Ascending aorta (tissue), 2 donors: ENCODE measurements around the gene PAPLN. TPM values are rescaled to one million over a fixed set of nuclear protein-coding genes. Genes with fewer than 3 reads are reported as not detected.

Experiments
- DNase-seq, 2 donors: peaks; one replicate each; pipeline ENCODE4 v3.0.0-alpha.2; 2019; ENCODE audit warnings: low spot score in 2 of 2
- H3K27ac ChIP-seq, 2 donors: fragments of 200-600 bp; sonication (generic); one replicate each; pipeline ENCODE4 v1.5.1; 2016 to 2017; ENCODE audit warnings: mild to moderate bottlenecking in 1 of 2
- H3K27me3 ChIP-seq: fragments of 200-600 bp; sonication (generic); one replicate; pipeline ENCODE4 v1.5.1; 2017
- H3K36me3 ChIP-seq, 2 donors: fragments of 200-600 bp; sonication (generic); one replicate each; pipeline ENCODE4 v1.5.1; 2016
- H3K4me1 ChIP-seq, 2 donors: fragments of 200-600 bp; sonication (generic); one replicate each; pipeline ENCODE4 v1.5.1; 2016 to 2017; ENCODE audit warnings: mild to moderate bottlenecking in 1 of 2
- H3K4me3 ChIP-seq, 2 donors: fragments of 200-600 bp; sonication (generic); one replicate each; pipeline ENCODE4 v1.5.1; 2016 to 2017; ENCODE audit warnings: mild to moderate bottlenecking in 1 of 2
- H3K9me3 ChIP-seq, 2 donors: fragments of 200-600 bp; sonication (generic); one replicate each; pipeline ENCODE4 v1.5.1; 2016
- intact Hi-C: fragments of 100-400 bp; cut with DNase I; formaldehyde crosslinking; loops from one replicate; pipeline ENCODE4 v1.15.1; 2023
- total RNA-seq: library from RNA; depleted of rRNA; stranded (reverse); fragments of >200 nt; gene quantifications from one replicate; pipeline ENCODE4 v1.1.0, GENCODE V29; 2016
- TF ChIP-seq, protein P1 (sequence below), 3 experiments: fragments of 200-600 bp in 2 of 3; fragments of 450-650 bp in 1 of 3; sonication (generic) in 2 of 3; IDR thresholded peaks; one replicate each; pipeline ENCODE4 v1.5.1; 2016 to 2019; ENCODE audit warnings: antibody characterized with exemption in 3 of 3, mild to moderate bottlenecking in 1 of 3, moderate library complexity in 1 of 3

Gene PAPLN
- total RNA-seq, 1 donor from 2014 or later, result 4.9 TPM

DNA sequence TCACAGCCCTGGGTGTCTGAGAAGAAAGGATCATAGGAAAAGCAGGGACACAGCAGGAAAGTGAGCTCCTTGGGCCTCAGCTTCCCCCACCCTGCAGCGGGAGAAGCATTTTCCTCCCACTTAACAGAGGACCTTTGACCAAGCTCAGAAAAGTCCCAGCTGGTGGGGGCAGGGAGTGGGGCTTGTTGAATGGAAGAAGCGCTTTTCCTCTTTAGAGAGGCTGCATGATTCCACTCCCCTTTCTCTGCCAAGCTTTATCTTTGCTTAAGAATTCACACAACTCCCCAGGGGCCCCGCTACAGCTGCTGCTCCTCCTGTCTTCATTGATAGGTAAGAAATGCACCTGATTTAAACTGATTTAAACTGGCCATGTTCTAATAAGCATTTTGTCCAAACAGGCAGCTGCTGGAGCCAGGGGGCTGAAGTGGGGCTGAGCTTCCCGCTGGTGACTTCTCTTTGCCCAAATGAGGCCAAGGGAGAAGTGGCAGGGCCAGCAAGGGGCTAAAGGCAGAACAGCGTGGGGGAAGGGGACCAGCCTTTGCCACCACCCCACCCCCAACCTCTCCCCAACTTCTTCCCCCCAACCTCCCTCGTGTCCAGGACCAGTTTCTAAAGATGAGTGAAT lies 1.7 kb upstream of the PAPLN start:
- Histone ChIP-seq H3K4me3 (no peak overlapping the region), H3K27me3 (peaks cover 20% of the 10 kb centered on the region), H3K36me3 (no peaks in the 10 kb centered on the region), H3K4me1 (peaks cover 27 to 29% of the 10 kb centered on the region in 2 donors), H3K27ac (no peak overlapping the region), H3K9me3 (no peaks in the 10 kb centered on the region)
- TF ChIP-seq, protein P1, sequence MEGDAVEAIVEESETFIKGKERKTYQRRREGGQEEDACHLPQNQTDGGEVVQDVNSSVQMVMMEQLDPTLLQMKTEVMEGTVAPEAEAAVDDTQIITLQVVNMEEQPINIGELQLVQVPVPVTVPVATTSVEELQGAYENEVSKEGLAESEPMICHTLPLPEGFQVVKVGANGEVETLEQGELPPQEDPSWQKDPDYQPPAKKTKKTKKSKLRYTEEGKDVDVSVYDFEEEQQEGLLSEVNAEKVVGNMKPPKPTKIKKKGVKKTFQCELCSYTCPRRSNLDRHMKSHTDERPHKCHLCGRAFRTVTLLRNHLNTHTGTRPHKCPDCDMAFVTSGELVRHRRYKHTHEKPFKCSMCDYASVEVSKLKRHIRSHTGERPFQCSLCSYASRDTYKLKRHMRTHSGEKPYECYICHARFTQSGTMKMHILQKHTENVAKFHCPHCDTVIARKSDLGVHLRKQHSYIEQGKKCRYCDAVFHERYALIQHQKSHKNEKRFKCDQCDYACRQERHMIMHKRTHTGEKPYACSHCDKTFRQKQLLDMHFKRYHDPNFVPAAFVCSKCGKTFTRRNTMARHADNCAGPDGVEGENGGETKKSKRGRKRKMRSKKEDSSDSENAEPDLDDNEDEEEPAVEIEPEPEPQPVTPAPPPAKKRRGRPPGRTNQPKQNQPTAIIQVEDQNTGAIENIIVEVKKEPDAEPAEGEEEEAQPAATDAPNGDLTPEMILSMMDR (IDR thresholded peaks at IDR 0.05), result no peak
- DNase-seq, result no peak
- intact Hi-C loops, result no loop called here

DNA sequence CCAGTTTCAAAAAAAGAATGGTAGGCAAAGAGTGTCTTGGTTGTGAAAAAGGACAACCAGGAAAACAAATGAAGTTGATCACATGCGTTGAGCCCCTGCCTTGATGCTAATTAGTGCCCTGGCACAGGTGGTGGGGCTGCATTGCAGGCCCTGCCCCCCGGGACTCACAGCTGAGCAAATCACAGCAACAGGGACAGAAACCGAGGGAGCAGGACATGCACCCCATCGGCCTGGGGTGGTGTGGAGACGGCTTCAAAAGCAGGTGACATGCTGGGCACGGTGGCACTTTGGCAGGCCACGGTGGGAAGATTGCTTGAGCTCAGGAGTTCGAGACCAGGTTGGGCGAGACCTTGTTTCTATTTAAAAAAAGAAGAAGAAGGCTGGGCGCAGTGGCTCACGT lies 1.1 kb upstream of the PAPLN start:
- no peak for DNase-seq
- no peaks in the 10 kb centered on the region for H3K36me3 ChIP-seq
- TF ChIP-seq, protein P1 (IDR thresholded peaks at IDR 0.05), result no peak
- H3K4me3 ChIP-seq, result no peak overlapping the region
- H3K27ac ChIP-seq, result no peak overlapping the region
- H3K9me3 ChIP-seq, result no peaks in the 10 kb centered on the region
- intact Hi-C loops, result no loop called here
- H3K4me1 ChIP-seq, result peaks cover 27 to 29% of the 10 kb centered on the region in 2 donors
- H3K27me3 ChIP-seq, result peaks cover 20% of the 10 kb centered on the region

DNA sequence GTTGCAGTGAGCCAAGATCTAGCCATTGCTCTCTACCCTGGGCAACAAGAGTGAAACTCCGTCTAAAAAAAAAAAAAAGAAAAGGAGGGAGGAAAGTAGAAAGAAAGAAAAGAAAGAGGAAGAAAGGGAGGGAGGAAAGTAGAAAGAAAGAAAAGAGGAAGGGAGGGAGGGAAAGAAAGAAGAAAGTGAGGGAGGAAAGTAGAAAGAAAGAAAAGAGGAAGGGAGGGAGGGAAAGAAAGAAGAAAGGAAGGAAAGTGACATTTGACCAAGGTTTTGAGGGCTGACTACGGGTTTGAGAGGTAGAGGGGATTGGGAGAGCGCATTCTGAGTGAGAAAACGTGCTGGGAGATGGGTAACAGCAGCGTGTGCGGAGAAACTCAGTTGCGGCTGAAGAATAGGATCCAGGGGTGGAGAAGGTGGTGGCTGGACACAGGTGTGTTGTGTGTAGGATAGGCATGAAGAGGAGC lies 521 bp upstream of the PAPLN start:
- no peak for DNase-seq
- peak overlapping the region in 1 of 2 donors; percentile 64 for H3K4me3 ChIP-seq
- no peaks in the 10 kb centered on the region for H3K36me3 ChIP-seq
- intact Hi-C loops, result no loop called here
- TF ChIP-seq, protein P1 (IDR thresholded peaks at IDR 0.05), result no peak
- peaks cover 27 to 29% of the 10 kb centered on the region in 2 donors for H3K4me1 ChIP-seq
- peaks cover 20% of the 10 kb centered on the region for H3K27me3 ChIP-seq
- H3K27ac ChIP-seq, result no peak overlapping the region
- no peaks in the 10 kb centered on the region for H3K9me3 ChIP-seq

DNA sequence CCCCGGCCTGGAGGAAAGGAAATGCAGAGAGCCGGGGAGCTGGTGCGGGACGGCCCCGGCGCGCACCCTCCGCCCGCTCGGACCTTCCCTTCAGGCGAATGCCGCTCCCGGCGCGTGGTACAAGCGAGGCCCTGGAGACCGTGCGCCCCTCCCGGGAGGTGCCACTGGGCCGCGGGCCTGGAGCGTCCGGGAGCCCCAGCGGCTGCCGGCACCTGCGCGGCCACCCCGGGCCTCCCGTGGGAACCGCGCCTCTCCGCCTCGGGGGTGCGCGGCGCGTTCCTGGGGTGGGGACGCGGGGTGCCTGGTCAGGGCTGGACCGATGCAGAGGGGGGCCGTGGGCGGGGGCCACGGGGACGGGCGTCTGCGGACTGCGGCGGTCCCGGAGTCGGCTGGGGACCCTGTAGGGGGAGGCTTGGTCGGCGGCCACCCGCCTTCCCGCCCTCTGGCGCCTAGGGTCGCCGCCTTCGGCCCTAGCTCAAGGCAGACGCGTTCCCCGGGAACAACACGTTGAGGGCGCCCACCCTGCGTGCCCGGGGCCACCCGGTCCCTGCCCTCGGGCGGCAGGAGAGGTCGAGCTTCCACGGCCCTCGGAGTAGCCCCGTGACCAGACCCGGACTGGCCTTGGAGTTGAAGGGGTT lies 599 bp downstream of the PAPLN start:
- no peaks in the 10 kb centered on the region for H3K9me3 ChIP-seq
- no peak overlapping the region for H3K27ac ChIP-seq
- intact Hi-C loops, result no loop called here
- H3K4me1 ChIP-seq, result peaks cover 27 to 29% of the 10 kb centered on the region in 2 donors
- no peak for DNase-seq
- no peaks in the 10 kb centered on the region for H3K36me3 ChIP-seq
- TF ChIP-seq, protein P1 (IDR thresholded peaks at IDR 0.05), result no peak
- peak overlapping the region; percentile 53 to 64 for H3K4me3 ChIP-seq
- H3K27me3 ChIP-seq, result peaks cover 20% of the 10 kb centered on the region

DNA sequence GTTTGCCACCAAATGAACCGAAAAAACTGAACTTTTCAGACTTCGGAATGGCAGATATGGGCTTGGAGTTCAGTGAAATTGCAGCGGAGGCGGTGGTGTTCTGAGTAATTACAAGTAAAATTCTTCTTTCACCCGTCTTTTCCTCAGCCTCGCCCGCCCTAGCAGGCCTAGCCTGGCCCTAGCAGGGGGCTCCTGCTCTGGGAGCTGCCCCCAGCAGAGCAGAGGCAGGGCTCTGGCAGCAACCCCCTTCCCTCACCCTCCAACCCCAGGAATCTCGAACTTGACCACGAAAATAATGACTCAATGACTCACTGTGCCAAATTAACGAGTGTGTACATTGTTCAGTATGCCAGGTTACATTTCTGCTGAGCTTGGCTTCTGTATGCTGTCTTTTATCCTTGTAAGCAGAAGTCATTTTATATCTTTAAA lies 1.1 kb downstream of the PAPLN start:
- TF ChIP-seq, protein P1 (IDR thresholded peaks at IDR 0.05), result no peak
- intact Hi-C loops, result no loop called here
- H3K36me3 ChIP-seq, result no peaks in the 10 kb centered on the region
- DNase-seq, result no peak
- no peak overlapping the region for H3K27ac ChIP-seq
- peaks cover 27 to 29% of the 10 kb centered on the region in 2 donors for H3K4me1 ChIP-seq
- H3K4me3 ChIP-seq, result peak overlapping the region; percentile 53 to 64
- peaks cover 20% of the 10 kb centered on the region for H3K27me3 ChIP-seq
- no peaks in the 10 kb centered on the region for H3K9me3 ChIP-seq
